GM21528 (cell line): ENCODE measurements around the gene THBS1.

Experiments
- ATAC-seq: cut with Tn5 transposase; IDR thresholded peaks from one replicate; pipeline ENCODE4 v1.9.1; 2021; ENCODE audit warnings: mild to moderate bottlenecking, moderate library complexity; ENCODE audit not compliant: unreplicated experiment, low FRiP score

THBS1 gene

GRCh38 chr15:39573287-39573686 is 7.6 kb upstream of the THBS1 start:
- ATAC-seq, result no peak

GRCh38 chr15:39573844-39574243 is 7.0 kb upstream of the THBS1 start:
- ATAC-seq, result no peak

DNA sequence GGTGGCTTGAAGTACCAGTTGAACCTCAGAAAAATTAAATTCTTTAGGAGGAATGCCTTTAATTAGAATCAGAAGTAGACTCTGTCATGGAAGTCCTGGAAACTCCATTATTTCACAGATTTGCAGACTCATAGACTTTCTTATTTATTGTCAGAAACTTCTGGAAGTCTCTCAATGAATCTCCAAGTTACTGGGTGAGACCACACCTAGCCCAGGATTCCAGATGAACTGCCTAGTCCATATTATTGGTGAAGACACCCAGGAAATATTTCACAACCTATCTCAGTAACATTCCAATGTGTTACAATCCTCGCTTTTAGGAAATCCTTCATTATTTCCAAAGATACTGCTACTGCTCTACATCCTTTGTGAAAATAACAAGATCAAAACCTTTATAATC is 6.5 kb upstream of the THBS1 start:
- ATAC-seq, result no peak

GRCh38 chr15:39575180-39575579 is 5.7 kb upstream of the THBS1 start:
- no peak for ATAC-seq

DNA sequence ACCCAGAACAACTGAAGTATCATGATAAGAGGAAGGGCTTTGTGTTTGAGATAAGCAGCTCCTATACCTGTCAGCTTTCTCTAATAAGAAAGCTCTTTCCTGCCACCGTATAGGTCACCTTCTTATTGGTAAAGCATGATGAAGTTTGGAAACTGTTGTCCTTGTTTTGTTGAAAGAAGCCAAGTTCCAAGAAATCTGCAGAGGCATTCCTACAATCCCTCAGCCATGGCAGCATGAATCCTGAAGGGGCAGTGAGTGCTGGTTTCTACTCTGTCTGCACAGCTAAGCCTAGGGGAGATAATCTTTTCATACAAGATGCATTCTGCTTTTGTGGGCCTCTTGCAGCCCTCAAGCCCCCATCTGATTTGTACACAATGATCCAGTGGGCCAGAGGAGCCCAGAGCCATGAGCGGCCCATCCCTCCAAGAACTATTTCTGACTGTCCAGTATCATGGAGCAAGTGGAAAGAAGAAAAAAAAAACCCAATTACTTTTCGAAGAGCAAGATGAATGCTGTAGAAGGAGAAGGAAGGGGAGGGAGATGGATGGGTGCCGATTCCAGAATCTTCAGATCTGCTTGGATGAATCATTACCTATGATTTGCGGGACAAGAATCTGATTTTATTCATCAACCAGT is 1.9 kb upstream of the THBS1 start:
- no peak for ATAC-seq

DNA sequence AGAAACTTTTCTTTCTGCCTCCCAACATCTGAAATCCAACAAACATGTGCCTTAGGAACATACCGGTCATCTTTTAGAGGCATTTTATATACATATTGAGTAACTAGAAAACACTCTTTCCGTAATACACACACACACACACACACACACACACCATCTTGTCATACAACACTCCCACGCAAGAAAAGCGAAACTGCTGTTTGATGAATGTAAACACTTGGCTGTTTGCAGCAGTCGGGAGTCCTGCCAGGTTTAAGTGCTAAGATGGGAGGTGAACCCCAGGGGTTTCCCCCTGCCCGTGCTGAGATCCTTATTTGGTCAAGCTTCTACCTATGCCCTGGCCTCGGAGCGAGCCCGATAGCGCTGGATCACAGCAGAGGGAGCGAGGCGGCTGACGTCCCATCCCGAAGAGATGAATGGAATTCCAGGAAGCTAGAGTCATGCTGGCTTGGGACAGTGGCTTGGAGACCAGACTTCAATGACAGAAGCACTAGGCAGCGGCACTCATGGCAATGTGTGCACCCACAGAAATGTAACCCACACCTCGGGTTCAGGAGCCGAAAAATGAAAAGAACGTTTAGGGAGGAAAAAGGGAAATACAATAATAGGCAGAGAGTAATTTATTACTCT is 1.3 kb upstream of the THBS1 start:
- ATAC-seq, result peak; percentile 3

- peak; percentile 83 for ATAC-seq
These were observed 778 bp upstream of the THBS1 start for GRCh38 chr15:39580117-39580484.

DNA sequence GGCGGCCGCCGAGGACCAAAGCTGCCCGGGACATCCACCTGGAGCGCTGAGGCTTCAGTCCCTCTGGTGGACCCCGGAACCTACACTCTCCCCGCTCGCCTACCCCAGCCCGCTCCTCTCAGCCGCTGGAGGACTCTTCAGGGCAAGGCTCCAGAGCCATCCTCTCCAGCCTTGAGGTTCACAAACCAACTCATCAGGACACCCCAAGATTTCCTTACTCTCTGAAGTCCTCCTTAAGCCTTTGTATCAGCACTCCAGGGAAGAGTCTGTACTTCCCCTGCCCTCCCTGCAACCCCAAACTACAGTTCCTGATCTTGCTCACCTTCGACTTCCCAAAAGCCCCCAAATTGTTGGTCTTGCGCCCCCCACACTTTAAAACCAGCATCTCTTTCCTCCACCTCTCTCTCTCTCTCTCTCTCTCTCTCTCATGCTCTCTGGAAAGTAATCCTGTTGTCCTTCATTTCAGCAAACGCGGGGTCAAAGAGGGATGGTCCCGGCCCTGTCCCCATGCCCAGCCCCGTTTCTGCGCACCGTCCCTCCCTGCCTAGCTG is 438 bp downstream of the THBS1 start:
- no peak for ATAC-seq

DNA sequence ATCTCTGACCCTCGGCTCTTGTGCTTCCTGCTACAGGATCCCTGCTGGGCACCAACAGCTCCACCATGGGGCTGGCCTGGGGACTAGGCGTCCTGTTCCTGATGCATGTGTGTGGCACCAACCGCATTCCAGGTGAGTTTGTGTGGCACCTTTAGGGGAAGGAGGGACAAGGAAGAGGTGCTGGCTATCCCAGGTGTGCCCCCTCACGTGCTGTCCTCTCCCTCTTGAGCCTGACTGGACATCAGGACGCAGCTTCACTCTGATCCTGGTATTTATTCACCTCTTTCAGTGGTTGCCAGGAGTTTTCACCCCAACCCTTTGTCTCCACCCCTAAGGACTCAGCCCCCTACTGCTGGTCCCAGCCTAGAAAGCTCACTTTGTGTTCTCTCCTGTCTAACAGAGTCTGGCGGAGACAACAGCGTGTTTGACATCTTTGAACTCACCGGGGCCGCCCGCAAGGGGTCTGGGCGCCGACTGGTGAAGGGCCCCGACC is 960 bp downstream of the THBS1 start:
- ATAC-seq, result no peak

GRCh38 chr15:39582286-39582976 is 1.6 kb downstream of the THBS1 start:
- ATAC-seq, result no peak

DNA sequence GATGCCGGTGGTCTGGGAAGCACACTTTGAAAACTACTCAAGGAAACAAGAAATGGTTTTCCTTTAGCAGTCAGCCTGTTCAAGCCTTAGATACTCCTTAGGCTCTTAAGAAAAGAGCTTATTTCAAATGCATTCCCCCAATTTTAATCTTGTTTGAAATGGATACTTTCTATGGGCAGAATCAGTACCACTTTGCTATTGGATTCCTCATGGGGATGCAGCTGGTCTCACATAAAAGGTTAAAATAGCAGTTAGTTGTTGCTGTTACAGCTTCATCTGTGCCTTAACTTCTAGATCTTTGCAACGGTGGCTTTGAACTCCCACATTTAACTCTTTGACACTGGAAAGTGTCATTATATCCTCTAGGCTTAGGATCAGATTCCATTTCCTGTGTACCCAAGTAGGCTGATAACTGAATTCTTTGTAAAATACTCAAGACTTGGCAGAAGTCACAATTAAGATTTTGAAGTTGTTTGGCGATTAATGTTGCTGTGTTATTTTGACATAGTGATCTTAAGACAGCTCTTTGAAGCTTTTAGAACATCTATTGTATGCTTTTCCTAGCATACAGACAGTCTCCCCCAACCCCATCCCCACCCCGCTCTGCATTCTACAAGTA is 2.2 kb downstream of the THBS1 start:
- ATAC-seq, result no peak

DNA sequence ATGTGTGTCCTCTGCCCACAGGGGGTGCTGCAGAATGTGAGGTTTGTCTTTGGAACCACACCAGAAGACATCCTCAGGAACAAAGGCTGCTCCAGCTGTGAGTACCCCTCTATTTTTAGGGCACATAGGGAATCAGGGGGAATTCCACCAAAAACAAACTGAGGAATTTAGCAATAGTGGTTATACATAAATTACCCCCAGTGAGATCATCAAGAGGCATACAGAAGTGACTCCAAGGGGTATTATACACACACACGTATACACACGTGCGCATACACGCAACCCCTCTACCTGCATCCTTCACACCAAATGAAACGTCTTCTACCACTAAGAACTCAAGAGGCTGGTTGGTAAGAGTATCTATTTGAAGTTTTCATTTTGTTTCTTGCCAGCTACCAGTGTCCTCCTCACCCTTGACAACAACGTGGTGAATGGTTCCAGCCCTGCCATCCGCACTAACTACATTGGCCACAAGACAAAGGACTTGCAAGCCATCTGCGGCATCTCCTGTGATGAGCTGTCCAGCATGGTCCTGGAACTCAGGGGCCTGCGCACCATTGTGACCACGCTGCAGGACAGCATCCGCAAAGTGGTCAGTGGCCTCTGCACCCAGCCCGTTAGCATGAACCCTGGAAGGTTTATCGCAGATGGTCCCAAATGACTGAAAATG is 2.9 kb downstream of the THBS1 start:
- ATAC-seq, result no peak

GRCh38 chr15:39584266-39584659 is 3.4 kb downstream of the THBS1 start:
- no peak for ATAC-seq

- no peak for ATAC-seq
These were observed 3.9 kb downstream of the THBS1 start for GRCh38 chr15:39584662-39585388.

GRCh38 chr15:39585389-39585841 is 4.5 kb downstream of the THBS1 start:
- ATAC-seq, result no peak

DNA sequence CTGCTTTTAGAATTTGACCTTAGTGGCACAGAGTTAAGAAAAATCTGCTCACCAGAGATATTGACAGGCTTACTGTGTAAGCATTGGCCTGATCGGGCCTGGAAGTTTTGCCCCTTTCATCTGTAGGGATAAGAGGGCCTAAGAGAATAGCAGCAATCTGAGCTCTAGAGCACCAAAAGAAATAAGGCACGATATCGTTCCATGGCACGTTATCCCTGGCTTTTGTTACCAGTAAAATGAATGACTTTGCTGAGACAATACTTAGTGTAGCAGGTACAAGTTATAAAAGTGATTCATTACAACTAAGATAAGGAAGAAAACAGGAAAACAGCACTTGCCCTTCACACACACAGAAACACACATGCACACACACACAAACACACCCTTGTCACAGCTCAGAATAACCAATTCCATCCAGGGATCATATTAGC is 5.0 kb downstream of the THBS1 start:
- no peak for ATAC-seq

DNA sequence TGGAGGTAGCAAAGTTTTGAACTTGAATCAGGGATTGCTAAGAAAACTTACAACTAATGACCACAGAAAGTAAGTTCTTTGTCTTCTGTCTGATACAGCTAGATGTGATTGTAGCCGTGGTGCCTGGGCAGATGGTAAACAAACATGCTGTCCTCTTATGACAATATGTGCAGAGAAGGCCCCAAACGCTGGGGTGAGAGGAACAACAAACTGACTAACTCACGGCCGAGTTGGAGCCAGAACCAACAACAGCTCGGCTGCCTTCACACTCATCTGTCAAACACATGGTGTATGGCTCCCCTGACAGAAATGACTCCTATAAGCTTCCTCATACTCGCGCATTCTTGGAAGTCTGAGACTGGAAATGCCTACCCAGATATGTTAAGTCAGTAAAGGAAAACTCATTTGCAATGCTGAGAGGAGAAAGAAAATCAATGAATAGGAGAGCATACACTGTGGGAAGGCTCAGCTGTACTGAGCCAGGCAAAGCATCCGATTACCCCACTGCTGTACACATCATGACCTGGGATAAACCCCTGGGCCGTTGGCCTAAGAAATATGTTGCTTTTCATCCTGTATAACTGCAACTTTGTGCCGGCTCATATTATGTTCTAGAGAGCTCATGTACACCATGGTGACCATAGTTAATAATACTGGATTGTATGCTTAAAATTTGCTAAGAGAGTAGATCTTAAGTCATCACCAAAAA is 5.7 kb downstream of the THBS1 start:
- ATAC-seq, result no peak

DNA sequence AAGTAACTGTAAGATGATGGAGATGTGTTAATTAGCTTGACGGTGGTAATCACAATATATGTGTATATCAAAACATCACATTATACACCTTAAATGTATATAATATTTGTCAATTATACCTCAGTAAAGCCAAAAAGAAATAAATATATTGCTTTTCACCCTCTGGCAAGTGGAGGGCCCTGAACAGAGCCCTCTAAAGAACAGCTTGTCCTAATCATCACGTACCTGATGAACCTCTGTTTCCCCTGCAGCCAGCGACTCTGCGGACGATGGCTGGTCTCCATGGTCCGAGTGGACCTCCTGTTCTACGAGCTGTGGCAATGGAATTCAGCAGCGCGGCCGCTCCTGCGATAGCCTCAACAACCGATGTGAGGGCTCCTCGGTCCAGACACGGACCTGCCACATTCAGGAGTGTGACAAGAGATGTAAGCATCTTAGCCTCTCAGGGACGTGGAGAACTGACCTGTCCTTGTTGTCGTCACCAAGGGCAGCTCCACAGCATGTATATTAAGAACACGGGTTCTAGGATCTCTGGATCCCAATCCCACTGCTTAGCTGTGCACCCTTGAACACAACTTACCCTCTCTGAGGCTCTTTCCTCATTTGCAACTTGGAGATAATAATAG is 6.3 kb downstream of the THBS1 start:
- ATAC-seq, result no peak
